22Rv1 (cell line): ENCODE data around the gene PIP5KL1.

ENCODE experiments used
- CTCF ChIP-seq: fragments of 450-650 bp; IDR thresholded peaks from 2 replicates; pipeline ENCODE4 v1.5.1; 2017; ENCODE audit warnings: mild to moderate bottlenecking
- ZFX ChIP-seq: fragments of 450-650 bp; IDR thresholded peaks from 2 replicates; pipeline ENCODE4 v1.6.1; 2017; ENCODE audit warnings: antibody characterized with exemption, borderline replicate concordance

DNA sequence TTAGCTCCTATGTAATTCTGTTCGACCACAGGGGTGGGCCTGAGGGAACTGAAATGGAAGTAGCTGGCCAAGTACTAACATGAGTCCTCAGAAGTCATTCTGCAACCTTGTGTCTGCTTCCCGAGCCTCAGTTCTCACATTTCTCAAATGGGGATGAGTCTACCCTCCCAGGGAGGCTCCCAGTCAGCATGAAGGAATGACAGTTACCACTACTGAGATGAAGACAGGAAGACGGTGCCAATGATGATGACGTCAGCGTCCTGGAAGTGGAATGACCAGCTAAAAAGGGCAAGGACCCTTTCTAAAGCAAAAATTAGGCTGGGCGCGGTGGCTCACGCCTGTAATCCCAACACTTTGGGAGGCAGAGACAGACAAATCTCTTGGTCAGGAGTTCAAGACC is 6.8 kb downstream of the PIP5KL1 start:
- TF ChIP-seq CTCF (no peak), ZFX (no peak)
